HTERT RPE-1 (cell line): ENCODE data around the gene TCF7L1.

ENCODE experiments used
- in situ Hi-C: fragments of 300-500 bp; cut with MboI; formaldehyde crosslinking; loops from 4 replicates; pipeline ENCODE4 v1.14.3; 2020; ENCODE audit warnings: low sequenced_read_pairs

The TCF7L1 gene

GRCh38 chr2:85160966-85161960 is 28.1 kb downstream of the TCF7L1 start:
- in situ Hi-C loops = no loop called here

DNA sequence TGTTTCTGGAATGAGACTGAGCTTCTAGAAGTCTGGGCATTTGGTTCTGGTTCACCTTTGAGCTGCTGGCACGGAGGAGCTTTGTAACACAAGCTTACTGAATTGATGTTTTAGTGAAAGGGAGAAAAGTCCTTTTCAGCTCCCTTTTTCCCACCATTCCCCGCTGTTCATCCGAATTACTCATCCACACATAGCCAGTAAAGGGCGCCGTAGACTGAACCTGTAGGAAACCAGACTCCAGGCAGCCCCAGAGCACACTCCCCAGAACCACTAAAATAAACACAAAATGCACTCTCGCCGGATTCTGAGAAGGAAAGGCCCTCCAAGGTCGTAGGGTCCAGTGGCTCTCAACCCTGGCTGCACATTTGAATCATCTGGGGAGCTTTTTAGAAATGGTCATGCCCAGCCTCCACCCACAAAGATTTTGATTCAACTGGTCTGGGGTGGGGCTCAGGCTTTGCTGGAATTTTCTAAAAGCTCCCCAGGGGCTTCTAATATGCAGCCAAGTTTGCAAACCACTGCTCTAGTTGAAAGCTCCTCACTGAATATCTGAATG is 29.6 kb downstream of the TCF7L1 start:
- in situ Hi-C loops = no loop called here

GRCh38 chr2:85163675-85164074 is 30.5 kb downstream of the TCF7L1 start:
- in situ Hi-C loops = no loop called here

DNA sequence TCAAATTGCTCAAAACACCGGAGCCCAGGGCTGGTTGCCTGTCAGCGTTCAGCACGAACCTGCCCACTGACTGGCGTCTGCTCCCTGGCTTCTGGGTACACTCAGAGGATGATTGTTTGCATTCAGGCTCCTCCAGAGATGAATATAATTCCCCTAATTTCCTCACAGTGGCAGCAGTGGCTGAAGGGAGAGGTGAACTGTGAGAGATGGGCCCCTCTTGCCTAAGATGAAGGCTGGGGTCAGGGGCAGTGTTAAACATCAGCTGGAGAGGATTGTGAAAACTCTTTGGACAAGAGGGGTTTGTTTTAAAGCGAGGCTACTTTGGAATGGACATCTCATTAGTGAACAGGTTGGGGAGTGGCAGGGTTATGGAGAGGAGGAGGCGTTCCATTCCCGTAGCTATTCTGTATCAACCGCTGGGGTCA is 31.0 kb downstream of the TCF7L1 start:
- in situ Hi-C loops = no loop called here

GRCh38 chr2:85165088-85165690 is 32.0 kb downstream of the TCF7L1 start:
- in situ Hi-C loops = no loop called here

- in situ Hi-C loops = no loop called here
These were observed 32.8 kb downstream of the TCF7L1 start for GRCh38 chr2:85166021-85166420.

DNA sequence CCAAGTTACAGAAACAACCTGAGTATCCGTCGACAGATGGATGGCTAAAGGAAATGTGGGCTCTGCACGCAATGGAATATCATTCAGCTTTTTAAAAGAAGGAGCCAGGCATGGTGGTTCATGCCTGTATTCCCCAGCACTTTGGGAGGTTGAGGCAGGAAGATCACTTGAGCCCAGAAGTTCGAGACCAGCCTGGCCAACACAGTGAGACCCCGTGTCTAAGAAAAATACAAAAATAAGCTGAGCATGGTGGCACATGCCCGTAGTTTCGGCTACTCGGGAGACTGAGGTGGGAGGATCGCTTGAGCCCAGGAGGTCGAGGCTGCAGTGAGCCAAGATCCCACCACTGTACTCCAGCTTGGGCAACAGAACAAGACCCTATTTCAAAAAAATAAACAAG is 34.3 kb downstream of the TCF7L1 start:
- in situ Hi-C loops = no loop called here

- in situ Hi-C loops = no loop called here
These were observed 35.8 kb downstream of the TCF7L1 start for GRCh38 chr2:85168942-85169341.

DNA sequence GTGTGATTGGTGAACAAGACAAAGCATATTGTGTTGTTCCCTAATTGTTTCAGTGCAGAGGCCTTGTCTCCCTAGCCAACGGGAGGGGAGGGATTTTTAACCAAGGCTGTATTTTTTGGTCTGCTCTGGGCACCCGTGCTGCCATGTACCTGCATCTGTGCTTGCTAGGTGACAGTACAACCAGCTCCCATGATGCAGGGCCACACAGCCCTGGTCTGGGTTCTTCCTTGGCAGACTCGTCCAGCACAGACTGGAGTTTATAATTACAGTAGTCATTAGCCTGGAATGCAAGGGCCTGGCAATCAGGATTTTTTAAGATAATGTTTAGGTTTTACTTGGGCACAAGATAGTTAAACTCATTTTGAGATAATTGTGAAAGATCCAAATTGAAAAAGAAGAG is 36.4 kb downstream of the TCF7L1 start:
- in situ Hi-C loops = no loop called here

DNA sequence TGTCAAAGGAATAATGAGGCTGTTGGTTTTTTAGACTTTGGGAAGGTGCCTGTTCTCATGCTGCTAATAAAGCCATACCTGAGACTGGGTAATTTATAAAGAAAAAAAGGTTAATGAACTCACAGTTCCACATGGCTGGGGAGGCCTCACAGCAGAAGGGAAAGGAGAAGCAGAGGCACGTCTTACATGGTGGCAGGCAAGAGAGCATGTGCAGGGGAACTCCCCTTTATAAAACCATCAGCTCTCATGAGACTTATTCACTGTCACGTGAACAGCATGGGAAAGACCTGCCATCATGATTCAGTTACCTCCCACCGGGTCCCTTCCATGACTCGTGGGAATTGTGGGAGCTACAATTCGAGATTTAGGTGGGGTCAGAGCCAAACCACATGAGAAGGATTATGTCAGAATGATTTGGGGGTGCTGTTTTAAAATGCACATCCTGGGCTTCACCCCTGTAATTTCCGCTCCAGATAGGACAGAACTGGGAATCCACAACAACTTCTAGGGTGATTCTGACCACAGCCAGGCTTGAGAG is 37.8 kb downstream of the TCF7L1 start:
- in situ Hi-C loops = no loop called here

DNA sequence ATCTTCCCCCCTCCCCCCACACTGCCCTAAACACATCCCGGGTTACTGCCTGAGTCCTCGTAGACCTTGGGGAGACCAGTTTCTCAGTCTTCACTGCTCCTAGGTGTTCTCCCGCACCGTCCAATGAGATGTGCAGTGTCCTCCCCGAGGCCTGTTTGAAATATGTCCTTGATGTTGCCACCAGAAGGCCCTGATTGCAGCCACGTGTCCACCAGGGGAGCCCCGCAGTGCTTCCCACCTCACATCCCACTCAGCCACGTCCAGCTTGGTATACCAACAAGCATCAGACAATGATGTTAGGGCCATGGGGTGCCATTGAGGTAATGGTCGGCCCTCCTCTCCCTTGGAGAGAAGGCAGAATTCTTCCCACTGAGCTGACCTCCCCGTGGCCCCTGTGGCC is 38.7 kb downstream of the TCF7L1 start:
- in situ Hi-C loops = no loop called here

- in situ Hi-C loops = no loop called here
These were observed 40.7 kb downstream of the TCF7L1 start for GRCh38 chr2:85173909-85174308.

DNA sequence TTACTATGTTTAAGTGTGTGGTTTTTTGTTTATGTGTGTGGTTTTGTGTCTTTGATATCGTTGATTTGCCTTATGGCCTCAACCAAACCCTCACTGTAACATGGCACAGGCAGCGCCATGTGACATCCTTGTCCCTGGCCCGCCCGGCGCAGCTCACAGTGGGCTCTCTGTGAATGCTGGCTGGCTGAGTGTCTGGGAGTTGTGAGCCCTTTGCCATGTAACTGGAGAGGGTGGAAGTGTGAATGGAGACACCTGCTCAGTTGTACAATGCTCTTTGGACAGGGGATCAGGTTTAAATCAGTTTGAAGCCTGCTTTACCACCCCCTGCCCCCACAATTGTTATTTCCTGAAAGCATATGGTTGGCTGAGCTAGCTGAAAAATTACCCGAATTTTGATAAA is 41.8 kb downstream of the TCF7L1 start:
- in situ Hi-C loops = no loop called here

- in situ Hi-C loops = no loop called here
These were observed 42.4 kb downstream of the TCF7L1 start for GRCh38 chr2:85175369-85176299.

- in situ Hi-C loops = no loop called here
These were observed 44.0 kb downstream of the TCF7L1 start for GRCh38 chr2:85177031-85177824.

- in situ Hi-C loops = no loop called here
These were observed 45.0 kb downstream of the TCF7L1 start for GRCh38 chr2:85178154-85178553.

GRCh38 chr2:85178980-85179411 is 45.8 kb downstream of the TCF7L1 start:
- in situ Hi-C loops = no loop called here

GRCh38 chr2:85179541-85179940 is 46.3 kb downstream of the TCF7L1 start:
- in situ Hi-C loops = no loop called here

GRCh38 chr2:85180322-85181133 is 47.3 kb downstream of the TCF7L1 start:
- in situ Hi-C loops = no loop called here
